Thyroid gland (tissue), 4 donors: ENCODE data around the gene PRR33. TPM values are rescaled to one million over a fixed set of nuclear protein-coding genes. Genes with fewer than 3 reads are reported as not detected.

Experiments used
- DNase-seq, 2 donors: peaks; one replicate each; pipeline ENCODE4 v3.0.0-alpha.2; 2019
- H3K27ac ChIP-seq, 3 donors: fragments of 200-600 bp; sonication (generic); 1 replicate in 2 of 3; 2 replicates in 1 of 3; pipeline ENCODE4 v1.5.1; 2016 to 2019; ENCODE audit warnings: mild to moderate bottlenecking in 1 of 3, moderate library complexity in 1 of 3
- H3K27me3 ChIP-seq: fragments of 200-600 bp; sonication (generic); one replicate; pipeline ENCODE4 v1.5.1; 2019
- H3K36me3 ChIP-seq, 2 donors: fragments of 200-600 bp; sonication (generic); one replicate each; pipeline ENCODE4 v1.5.1; 2016 to 2019
- H3K4me1 ChIP-seq, 2 donors: fragments of 200-600 bp; sonication (generic); one replicate each; pipeline ENCODE4 v1.5.1; 2017 to 2019
- H3K4me3 ChIP-seq, 3 donors: fragments of 200-600 bp; sonication (generic); replicated peaks in 1 of 3; 1 replicate in 2 of 3; 2 replicates in 1 of 3; pipeline ENCODE4 v1.5.1; 2016; ENCODE audit warnings: mild to moderate bottlenecking in 1 of 3
- H3K9me3 ChIP-seq: fragments of 200-600 bp; sonication (generic); one replicate; pipeline ENCODE4 v1.5.1; 2017
- CTCF ChIP-seq, 6 experiments: fragments of 200-600 bp in 3 of 6; fragments of 450-650 bp in 3 of 6; sonication (generic) in 3 of 6; IDR thresholded peaks; one replicate each; pipeline ENCODE4 v1.5.1; 2016 to 2019; ENCODE audit warnings: antibody characterized with exemption in 6 of 6, mild to moderate bottlenecking in 2 of 6, inconsistent platforms in 1 of 6, moderate library complexity in 1 of 6
- POLR2A ChIP-seq, 2 donors: fragments of 450-650 bp; IDR thresholded peaks; one replicate each; pipeline ENCODE4 v1.6.1; 2017; ENCODE audit warnings: antibody characterized with exemption in 2 of 2, mild to moderate bottlenecking in 2 of 2, moderate library complexity in 1 of 2
- WGBS, 2 donors: methylation state at CpG; one replicate each; pipeline ENCODE4 v1.1.5; 2017; 5-methylcytosine and 5-hydroxymethylcytosine counted together
- intact Hi-C: fragments of 100-400 bp; cut with DNase I; formaldehyde crosslinking; loops from one replicate; pipeline ENCODE4 v1.15.1; 2023
- microRNA-seq: library from miRNA; unstranded; fragments of <30 nt; microRNA quantifications from one replicate; pipeline ENCODE4, GENCODE V29; 2016
- small RNA-seq: library from RNA; depleted of rRNA; stranded (forward); fragments of <200 nt; gene quantifications from one replicate; pipeline ENCODE3, GENCODE V24; 2016
- total RNA-seq, 4 donors: library from RNA; depleted of rRNA; stranded (reverse); fragments of >200 nt; gene quantifications; one replicate each; pipeline ENCODE4 v1.2.3, GENCODE V29; 2016

PRR33 gene
- total RNA-seq, 4 donors from 2014 or later, result not detected

GRCh38 chr11:1838426-1839144 is 53.1 kb downstream of the PRR33 start, which contains the start of gene TNNI2:
TNNI2 (plus strand) TSS chr11:1838981; CDS start chr11:1839697, 716 bp downstream.
- no peak for DNase-seq
- TF ChIP-seq CTCF (IDR thresholded peaks at IDR 0.05) (no peak), POLR2A (IDR thresholded peaks at IDR 0.05) (no peak)
- intact Hi-C loops, result loop anchor here (10.0 kb wide), 1 partner anchor 316 kb away; no protein-coding TSS in a partner anchor
- H3K4me1 ChIP-seq, result peaks cover 0 to 11% of the 10 kb centered on the region in 2 donors
- no peaks in the 10 kb centered on the region for H3K9me3 ChIP-seq
- H3K27me3 ChIP-seq, result no peaks in the 10 kb centered on the region
- H3K4me3 ChIP-seq, result no peak within 1 kb of the TSS
- H3K27ac ChIP-seq, result no peak within 1 kb of the TSS
- 70 to 89% methylated on average over 7 to 18 of the region's 32 CpGs for WGBS, 2 donors
- H3K36me3 ChIP-seq, result no peaks in the 10 kb centered on the region

Small RNA genes lying within 50 kb of the gene (microRNA-seq; reads per million reads assigned to microRNA genes)
- not detected for gene MIR4298
- not detected for gene MIR7847

Small RNA genes lying within 50 kb of the gene (small RNA-seq; reads per million reads assigned to genes)
- gene AC051649.1 (not detected), gene MIR4298 (not detected)

Other genes starting within 250 kb of the PRR33 start
- not detected for gene KRTAP5-6, start 194.7 kb downstream of the PRR33 start, total RNA-seq
- gene IFITM10, start 141.3 kb downstream of the PRR33 start, total RNA-seq, result 100 to 1,000 TPM in 1 of 4 donors, 1 to 10 TPM in 1, under 1 TPM in 1, not detected in 1; 0.22 to 126 (median 1.5) TPM
- 100 to 1,000 TPM; 363 to 577 (median 457) TPM for gene CTSD, start 128.0 kb downstream of the PRR33 start, total RNA-seq
- not detected for gene SYT8, start 56.9 kb downstream of the PRR33 start, total RNA-seq
- gene TNNI2, start 52.9 kb downstream of the PRR33 start, total RNA-seq, result not detected
- 10 to 100 TPM in 2 of 4 donors, 1 to 10 TPM in 2; 6.7 to 26.1 (median 10.5) TPM for gene LSP1, start 38.8 kb downstream of the PRR33 start, total RNA-seq
- 1 to 10 TPM in 3 of 4 donors, not detected in 1; 1.7 to 4.1 (median 2.6) TPM for gene TNNT3, start 27.8 kb upstream of the PRR33 start, total RNA-seq
- 100 to 1,000 TPM in 3 of 4 donors, 10 to 100 TPM in 1; 86.9 to 241 (median 159) TPM for gene MRPL23, start 55.4 kb upstream of the PRR33 start, total RNA-seq
- 10 to 100 TPM; 13.5 to 68.7 (median 19.4) TPM for gene H19, start 105.9 kb upstream of the PRR33 start, total RNA-seq
- gene IGF2, start 247.5 kb upstream of the PRR33 start, total RNA-seq, result 10 to 100 TPM in 3 of 4 donors, 1 to 10 TPM in 1; 9.9 to 26.6 (median 18.1) TPM